NCI-H82 treated with DMSO at 0.1 percent for 48 hours (cell line): Measurements from ENCODE around the gene AZIN2.
A peak's percentile ranks its signal among the peaks of the same experiment; 100 is the strongest.
"Not testable (repeated sequence)": the region's sequence is repeated elsewhere in the genome, so short reads cannot be mapped to it uniquely, and the experiment has no call there.

Experiments
- DNase-seq: peaks from one replicate; lab custom pipeline; 2025; ENCODE audit not compliant: unreplicated experiment; lab: John Stamatoyannopoulos, UW

The AZIN2 gene

DNA sequence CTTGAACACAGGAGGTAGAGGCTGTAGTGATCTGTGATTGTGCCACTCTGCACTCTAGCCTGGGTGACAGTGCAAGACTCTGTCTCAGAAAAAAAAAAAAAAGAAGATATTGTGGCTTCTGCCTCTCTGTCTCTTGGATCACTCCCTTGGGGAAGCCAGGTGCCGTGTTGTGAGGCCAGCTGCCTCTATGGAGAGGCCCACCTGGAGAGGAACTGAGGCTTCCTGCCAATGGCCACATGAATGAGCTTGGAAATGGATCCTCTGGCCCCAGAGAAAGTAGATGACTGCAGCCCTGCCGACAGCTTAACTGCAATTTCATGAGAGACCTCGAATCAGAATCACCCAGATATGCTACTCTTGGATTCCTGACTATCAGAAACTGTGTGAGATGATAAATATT, 24.5 kb upstream of the AZIN2 start:
- no peak for DNase-seq

DNA sequence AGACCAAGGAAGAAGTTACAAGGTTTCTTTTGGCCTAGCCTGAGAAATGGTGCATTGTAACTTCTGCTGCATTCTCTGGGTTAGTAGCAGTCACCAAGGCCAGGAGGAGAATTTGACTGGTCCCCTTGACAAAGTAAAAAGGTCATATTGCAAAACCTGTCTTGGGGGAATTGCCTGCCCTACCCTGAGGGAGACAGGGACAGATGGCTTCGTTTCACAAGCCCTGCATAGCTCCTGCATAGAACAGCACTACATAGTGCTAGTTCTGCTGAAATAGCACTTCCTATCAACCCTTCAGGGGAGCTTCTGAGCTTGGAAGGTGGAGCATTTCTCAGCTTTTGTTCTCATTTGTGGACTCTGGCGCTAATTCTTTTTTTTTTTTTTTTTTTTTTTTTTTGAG, 23.9 kb upstream of the AZIN2 start:
- no peak for DNase-seq

DNA sequence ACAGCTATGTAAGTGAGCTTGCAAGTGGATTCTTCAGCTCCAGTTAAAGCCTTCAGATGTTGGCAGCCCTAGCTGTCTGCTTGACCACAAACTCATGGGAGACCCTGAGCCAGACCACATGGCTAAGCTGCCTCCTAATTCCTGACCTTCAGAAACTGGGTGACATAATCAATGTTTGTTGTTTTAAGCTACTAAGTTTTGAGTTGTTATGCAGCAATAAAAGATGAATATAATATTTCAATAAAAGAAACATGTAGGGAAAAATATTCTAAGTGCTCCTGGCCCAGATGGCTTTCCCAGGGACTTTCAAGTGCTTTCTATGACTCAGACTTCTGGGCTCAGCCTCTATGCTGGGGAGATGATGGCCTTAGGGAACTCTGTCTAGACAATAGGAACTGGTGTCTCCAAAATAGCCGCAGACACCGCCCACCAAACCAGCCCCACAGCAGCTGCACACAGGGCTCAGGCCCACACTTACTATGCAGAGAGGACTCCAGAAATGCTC, 20.3 kb upstream of the AZIN2 start:
- DNase-seq, result no peak

DNA sequence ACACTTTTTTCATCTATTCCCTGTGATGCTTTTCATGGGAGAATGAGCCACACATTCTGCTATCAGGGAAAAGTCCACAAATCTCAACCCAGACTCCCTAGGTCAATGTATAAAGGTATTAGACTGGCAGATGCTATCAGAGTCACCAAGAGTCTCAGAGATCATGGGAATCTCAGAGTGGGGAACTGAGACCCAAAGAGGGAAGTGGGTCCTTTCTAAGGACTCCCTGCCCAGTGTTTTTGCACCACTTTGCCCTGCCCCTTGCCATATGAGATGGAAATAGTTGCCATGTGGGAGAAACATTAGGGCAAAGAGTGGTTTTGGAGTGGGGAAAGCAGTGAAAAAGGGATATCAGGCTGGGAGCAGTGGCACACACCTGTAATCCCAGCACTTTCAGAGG, 19.1 kb upstream of the AZIN2 start:
- no peak for DNase-seq

DNA sequence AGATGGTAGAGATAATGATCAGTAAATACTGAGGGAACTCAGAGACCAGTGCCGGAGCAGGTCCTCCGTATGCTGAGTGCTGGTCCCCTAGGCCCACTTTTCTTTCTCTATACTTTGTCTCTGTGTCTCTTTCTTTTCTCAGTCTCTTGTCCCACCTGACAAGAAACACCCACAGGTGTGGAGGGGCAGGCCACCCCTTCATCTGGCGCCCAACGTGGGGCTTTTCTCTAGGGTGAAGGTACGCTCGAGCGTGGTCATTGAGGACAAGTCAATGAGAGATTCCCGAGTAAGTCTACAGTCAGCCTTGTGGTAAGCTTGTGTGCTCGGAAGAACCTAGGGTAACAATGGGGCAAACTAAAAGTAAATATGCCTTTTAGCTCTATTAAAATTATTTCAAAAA, 16.7 kb upstream of the AZIN2 start:
- DNase-seq, result not testable (repeated sequence)

DNA sequence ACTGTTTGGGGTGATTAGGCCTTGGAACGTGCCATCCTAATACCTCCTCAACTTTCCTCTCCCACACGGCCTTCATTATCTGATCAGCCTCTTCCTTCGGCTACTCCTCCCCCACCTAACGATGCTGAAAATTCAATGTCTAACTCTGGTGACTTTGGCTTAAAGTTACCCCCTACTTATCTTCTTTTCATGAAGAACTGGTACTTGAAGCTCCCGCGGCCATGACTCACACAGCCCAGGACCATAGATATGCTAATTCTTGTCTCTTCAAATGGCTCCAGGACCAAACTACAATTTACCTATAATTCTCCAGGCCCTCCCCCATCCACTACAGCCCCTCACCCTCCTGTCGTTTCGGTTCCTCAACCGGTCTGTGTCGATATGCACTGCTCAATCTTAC, 15.7 kb upstream of the AZIN2 start:
- no peak for DNase-seq

DNA sequence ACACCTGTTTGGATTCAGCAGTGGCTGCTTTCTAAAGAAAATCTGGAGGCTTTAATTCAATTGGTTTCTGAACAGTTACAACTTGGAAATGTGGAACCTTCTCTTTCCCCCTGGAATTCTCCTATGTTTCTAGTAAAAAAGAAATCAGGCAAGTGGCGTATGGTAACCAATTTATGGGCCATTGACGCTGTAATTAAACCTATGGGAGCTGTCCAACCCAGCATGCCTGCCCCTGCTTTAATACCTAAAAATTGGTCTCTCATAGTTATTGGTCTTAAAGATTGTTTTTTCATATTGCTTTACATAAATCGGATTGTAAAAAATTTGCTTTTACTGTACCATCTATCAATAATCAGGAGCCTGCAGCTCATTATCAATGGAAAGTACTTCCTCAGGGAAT, 14.5 kb upstream of the AZIN2 start:
- DNase-seq, result not testable (repeated sequence)

DNA sequence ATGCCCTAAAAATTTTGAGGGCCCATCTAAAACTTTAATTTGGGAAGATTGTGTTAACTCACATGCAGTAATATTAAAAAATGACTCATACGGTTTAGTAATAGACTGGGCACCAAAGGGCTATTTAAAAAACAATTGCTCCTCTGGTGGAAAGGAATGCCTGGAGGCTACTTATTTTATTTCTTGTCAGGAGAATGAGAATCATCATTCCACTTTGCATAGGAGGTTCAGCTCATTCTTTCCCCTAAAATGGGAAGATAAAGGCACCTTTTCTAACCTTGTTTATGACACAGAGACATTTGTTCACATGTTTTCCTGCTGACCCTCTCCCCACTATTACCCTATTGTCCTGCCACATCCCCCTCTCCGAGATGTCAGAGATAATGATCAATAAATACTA, 12.8 kb upstream of the AZIN2 start:
- DNase-seq, result not testable (repeated sequence)

DNA sequence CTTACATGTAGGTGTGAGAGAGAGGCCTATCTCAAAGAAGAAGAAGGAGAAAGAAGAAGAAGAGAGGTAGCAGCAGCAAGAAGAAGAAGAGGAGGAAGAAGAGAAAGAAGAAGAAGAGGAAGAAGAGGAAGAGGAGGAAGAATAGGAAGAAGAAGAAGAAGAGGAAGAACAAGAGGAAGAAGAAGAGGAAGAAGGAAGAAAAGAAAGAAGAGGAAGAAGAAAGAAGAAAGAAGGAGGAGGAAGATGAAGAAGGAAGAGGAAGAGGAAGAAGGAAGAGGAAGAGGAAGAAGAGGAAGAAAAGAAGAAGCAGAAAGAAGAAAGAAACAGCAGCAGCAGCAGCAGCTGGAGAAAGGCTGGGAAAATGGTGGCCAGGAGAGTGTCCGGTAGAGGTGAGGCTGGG, 10.3 kb upstream of the AZIN2 start:
- no peak for DNase-seq

DNA sequence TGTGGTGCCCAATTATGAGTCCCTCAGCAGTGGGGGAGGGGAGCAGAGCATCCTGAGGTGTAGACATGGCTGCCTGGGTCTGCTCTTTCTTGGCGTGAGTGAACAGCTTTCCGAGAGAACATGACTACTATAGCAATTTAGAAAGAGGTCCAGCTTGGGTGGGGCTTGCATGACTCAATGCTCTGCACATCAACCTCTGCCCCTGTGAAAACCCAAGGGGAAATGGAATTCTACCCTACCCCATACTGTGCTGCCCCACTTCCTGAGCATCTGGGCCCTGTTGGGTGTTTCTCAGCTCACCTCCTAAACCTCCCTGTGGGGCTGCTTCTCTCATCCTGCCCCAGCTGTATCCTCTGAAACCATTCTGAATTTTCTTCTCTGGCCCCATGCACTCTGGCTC, 8.2 kb upstream of the AZIN2 start:
- DNase-seq, result no peak

DNA sequence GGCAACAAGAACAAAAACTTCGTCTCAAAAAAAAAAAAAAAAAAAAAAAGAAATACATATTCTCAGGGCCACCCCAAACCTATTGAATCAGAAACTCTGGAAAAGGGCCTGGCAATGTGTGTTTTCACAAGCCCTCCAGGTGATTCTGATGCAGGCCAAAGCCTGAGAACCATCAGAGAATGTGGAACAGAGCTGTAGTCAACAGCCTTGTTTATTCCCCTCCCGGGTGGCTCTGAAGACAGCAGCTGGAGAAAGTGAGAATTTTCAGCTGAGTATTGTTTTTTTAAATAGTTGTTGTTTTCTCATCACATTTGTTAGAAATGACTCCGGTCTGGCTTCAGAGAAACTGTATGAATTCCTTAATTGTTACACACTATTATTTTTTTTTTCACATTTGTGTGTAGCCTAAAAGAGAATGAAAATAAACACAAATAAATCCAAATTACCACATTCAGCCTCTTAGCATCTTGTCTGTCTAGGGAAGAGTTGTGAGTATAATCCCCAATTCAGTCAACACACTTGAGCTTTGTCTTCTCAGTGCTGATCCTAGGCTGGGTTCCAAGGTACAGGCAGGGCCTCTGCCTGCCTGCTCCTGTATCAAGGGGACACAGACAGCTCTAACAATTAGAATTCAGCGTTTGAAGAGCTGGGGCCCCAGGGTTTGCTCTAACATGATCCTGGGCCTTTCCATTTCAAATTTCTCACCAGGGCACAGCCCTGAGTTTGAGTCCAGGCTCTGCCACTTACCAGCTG, 6.6 kb upstream of the AZIN2 start:
- no peak for DNase-seq

DNA sequence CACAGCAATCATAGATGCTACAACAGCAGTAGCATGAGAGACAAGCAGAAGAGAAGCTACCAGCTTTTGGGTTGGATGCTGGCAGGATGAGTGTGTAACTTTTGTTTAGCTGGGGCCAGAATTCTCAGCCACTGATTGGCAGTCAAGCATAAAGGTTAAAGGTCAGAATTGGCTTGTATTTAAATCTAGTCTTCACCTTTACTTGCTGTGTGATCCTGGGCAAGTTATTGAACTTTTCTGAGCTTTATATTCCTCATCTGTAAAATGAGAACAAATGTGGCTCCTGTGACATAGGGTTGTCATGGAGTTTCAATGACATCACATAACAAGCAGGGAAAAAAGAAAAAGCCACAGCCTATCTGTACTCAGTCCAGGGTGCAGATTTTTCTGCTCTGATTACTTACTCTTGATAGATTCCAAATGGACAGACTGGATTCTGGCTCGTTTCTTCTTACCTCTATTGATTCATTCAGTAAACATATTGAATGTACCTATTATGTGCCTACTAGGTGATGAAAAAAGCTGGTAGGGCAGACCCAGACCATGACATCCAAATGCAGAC, 2.8 kb upstream of the AZIN2 start:
- DNase-seq, result no peak

DNA sequence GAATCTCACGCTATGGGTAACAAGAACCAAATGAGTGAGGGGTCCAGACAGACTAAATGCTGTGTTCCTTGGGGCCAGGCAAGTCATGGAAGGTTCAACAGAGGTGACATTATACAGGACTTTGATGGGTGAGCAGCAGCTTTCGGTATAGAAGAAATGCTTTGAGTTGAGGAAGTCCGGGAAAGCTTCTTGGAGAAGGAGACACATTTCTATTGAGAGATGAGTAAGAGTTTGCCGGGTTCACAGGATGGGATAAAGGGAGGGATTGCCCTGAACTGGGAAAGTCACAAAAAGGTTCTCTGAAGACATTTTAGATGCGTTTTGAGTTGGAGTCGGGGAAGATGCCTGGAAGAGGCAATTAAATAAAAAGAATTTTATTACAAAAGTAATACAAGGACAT, 580 bp upstream of the AZIN2 start:
- DNase-seq, result no peak

DNA sequence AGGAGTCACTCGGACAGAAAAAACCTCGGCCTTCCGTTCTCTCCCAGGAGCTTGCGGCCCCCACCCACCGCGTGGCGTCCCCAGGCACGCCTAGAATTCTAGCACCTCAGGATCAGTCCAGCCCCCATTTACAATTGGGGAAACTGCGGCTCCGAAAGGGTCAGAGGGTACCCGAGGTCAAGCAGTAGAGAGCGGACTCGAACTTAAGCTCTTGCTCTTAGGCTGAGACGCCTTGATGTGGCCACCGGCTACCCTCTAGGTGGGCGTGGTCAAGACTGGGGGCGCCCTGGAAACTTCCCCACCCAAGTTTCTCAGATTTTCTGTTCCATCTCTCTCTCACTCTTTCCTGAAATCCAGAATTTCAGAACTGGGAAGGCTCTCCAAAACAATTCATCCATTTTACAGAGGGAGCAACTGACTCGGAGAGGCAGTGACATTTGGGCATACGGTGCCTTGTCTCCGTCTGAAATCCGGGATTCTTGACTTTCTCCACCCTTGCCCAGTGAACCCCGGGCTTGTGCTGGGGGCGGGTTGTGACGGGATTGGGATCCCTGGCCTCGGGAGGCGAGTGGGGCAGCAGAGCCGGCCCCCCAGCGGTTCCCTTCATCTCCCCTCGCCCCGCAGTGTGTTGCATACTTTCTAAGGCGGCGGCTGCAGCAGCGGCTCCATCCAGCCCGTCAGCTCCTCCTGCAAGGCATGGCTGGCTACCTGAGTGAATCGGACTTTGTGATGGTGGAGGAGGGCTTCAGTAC, 777 bp downstream of the AZIN2 start:
- no peak for DNase-seq

DNA sequence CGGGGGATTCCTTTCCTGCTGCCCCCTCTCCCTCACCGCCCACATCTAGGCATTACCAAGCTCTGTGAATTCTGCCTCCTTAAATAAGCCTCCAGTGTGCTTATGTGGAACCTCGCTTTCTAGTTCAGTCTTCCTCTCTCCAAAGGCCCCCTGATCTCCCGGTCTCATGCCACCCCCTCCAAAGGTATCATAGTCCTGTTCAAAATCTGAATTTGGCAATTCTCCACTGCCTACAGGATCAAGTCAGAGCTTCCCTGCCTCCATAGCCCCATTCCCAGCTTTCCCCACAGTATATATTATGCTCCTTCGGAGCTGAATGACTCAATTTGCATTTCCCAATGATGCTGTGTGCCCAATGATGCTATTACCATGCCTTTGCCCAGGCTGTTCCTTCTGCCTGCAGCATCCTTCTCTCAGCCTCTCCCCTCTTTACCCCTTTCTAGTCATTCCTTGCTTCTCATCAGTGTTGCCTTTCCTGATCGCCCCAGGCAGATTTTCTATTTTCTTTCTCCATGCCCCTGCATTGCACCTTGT, 1.7 kb downstream of the AZIN2 start:
- DNase-seq, result no peak

DNA sequence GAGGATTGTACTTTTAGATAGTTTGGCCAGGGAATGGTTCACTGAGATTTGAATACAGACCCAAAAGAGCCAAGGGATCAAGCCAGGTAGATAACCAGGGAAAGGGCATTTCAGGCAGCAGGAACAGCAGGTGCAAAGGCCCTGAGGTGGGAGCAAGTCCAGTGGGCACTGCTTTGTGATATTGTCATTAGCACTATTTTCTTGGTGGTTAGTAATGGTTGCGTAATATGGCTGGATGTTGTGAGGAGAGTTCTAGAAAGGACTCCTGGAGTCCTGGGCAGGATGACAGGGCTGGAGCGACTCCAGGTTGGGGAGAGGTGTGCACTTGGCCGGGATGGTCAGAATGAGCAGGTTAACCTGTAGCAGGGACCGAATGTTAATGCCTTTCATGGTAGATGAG, 4.4 kb downstream of the AZIN2 start:
- no peak for DNase-seq

DNA sequence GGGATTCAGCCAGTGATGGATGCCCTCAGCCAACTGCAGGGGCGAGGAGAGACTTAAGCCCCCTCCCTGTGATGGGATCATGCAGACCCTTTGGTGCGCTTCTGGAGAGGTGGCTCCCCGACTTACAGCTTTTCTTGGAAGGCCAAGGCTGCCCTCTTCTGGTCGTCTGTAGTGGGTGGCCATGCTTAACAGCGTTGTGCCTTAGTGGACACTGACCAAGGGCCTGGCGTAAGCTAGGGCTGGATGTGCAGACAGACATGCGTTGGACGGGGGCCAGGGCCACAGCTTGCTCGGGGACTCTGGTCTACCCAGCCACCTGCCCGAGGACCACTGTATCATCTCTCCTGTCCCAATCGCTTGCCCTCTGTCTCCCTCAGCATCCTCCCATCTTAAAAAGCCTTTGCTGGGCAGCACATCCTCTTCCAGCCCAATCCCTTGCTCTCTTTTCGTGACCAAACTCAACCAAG, 5.5 kb downstream of the AZIN2 start:
- peak; percentile 51 for DNase-seq

DNA sequence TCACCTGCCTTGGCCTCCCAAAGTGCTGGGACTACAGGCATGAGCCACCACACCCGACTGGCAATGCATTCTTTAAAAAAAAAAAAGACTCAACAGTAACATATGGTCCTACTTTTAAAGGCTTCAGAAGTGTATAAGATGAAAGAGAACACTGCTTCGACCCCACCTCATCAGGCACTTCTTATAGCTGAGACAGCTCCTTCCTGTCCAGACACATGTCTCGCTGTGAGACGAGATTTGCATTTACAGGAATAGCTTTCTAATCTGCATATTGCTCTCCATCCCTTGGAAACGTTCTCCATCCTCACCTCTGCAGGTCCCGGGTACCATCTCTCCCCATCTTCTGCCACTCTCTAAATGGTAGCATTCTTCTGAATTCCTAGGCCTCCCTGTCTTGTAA, 6.7 kb downstream of the AZIN2 start:
- no peak for DNase-seq

DNA sequence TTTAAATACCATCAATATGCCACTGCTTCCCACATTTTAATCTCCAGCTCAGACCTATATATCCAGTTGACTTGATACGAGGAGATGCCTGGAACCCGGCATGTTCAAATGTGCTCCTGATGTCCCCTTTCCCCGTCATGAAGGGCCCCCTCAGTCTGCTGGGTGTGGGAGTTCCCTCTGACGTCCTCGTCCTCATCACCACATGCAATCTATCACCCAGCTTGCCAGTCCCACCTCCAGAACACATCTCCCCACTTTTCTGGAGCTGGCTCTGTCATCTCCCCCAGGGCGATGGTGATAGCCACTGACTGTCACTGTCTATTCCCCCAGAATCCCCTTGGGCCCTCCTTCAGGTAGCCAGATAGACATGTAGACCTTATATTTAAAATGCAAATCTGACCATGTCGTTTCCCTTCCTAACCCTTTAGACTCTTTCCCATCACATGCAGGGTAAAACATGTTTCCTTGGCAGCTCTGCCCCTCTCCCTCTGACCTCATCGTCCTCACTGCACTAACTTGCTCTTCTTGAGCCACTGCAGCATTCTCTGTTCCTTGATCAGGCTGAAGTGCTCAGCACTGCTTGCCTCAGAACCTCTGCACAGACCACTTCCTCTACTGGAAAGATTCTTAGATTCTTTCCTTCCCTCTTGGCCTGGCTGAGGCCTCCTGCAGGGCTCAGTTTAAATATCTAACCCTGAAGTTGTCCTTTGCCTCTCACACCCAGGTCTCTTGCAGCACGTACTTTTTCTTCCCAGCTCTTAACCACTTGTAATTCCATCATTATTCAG, 7.4 kb downstream of the AZIN2 start:
- DNase-seq, result no peak

DNA sequence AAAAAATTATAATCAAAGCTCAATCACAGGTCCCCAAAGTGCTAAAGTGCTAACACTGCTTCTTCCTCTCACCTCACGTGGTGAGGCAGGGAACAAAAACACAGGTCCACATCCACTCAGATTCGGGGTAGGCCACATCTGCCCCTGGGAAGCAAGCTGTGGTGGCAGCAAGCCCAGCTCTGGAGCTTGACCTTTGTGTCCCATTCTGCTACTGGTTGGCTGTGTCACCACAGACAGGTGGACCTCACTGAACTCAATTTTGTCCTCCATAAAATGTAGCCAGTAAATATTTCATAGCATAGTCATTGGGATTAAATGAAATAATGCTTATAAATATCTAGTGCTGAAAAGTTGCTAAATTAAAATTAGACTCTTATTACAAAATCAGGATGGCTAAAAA, 8.5 kb downstream of the AZIN2 start:
- DNase-seq, result no peak

DNA sequence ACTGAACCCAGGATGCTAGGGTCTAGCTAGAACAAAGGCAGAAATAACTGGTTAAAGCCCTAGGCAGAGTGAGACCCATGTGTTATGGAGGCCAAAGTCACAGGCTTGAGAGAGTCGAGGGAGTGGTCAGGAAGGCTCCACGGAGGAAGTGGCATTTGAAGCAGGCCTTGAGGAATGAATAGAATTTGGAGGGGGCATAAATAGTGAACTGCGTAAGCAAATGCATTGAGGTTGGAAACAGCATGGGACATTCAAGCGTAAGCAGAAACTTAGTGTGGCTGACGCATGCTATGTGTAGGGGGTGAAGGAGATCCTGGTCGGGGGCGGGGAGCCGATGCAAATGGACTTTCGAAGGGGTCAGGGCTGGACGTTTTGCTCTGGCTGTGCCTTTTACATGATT, 11.5 kb downstream of the AZIN2 start:
- DNase-seq, result no peak
